ENCODE data around the gene GPBAR1.

- TF ChIP-seq NBN (IDR thresholded peaks at IDR 0.05; ENCODE audit: low read depth) (no peak), TBL1XR1 (IDR thresholded peaks at IDR 0.05; ENCODE audit: low read length in 2 of 2) (no peak), ZKSCAN1 (IDR thresholded peaks at IDR 0.05; ENCODE audit: low read depth, low read length) (no peak)
- TF ChIP-seq, protein P1, sequence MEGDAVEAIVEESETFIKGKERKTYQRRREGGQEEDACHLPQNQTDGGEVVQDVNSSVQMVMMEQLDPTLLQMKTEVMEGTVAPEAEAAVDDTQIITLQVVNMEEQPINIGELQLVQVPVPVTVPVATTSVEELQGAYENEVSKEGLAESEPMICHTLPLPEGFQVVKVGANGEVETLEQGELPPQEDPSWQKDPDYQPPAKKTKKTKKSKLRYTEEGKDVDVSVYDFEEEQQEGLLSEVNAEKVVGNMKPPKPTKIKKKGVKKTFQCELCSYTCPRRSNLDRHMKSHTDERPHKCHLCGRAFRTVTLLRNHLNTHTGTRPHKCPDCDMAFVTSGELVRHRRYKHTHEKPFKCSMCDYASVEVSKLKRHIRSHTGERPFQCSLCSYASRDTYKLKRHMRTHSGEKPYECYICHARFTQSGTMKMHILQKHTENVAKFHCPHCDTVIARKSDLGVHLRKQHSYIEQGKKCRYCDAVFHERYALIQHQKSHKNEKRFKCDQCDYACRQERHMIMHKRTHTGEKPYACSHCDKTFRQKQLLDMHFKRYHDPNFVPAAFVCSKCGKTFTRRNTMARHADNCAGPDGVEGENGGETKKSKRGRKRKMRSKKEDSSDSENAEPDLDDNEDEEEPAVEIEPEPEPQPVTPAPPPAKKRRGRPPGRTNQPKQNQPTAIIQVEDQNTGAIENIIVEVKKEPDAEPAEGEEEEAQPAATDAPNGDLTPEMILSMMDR (IDR thresholded peaks at IDR 0.05 in 2 of 3, conservative IDR thresholded peaks at IDR 0.05 in 1 of 3; ENCODE audit: insufficient read depth in 2 of 3, low read depth in 1 of 3, low read length in 3 of 3): no peak
Measured at GRCh38 chr2:218271865-218272530, 11.2 kb downstream of the GPBAR1 start.

Measured in K562 (cell line).